Epithelial cell of esophagus (primary cell): ENCODE data around the gene PEF1.
A peak's percentile ranks its signal among the peaks of the same experiment; 100 is the strongest.

Experiments
- DNase-seq: peaks from one replicate; pipeline ENCODE4 v3.0.0; 2010; ENCODE audit warnings: low read depth
- H3K4me3 ChIP-seq: 2 replicates; pipeline ENCODE4 v1.5.1; 2011; ENCODE audit warnings: mild to moderate bottlenecking, low read length, control low read depth
- CTCF ChIP-seq: IDR thresholded peaks from 2 replicates; pipeline ENCODE4 v1.5.1; 2011; ENCODE audit warnings: low read depth, mild to moderate bottlenecking, low read length, control low read depth, inconsistent platforms; ENCODE audit not compliant: insufficient read depth; ENCODE audit errors: missing control alignments

PEF1 gene

DNA sequence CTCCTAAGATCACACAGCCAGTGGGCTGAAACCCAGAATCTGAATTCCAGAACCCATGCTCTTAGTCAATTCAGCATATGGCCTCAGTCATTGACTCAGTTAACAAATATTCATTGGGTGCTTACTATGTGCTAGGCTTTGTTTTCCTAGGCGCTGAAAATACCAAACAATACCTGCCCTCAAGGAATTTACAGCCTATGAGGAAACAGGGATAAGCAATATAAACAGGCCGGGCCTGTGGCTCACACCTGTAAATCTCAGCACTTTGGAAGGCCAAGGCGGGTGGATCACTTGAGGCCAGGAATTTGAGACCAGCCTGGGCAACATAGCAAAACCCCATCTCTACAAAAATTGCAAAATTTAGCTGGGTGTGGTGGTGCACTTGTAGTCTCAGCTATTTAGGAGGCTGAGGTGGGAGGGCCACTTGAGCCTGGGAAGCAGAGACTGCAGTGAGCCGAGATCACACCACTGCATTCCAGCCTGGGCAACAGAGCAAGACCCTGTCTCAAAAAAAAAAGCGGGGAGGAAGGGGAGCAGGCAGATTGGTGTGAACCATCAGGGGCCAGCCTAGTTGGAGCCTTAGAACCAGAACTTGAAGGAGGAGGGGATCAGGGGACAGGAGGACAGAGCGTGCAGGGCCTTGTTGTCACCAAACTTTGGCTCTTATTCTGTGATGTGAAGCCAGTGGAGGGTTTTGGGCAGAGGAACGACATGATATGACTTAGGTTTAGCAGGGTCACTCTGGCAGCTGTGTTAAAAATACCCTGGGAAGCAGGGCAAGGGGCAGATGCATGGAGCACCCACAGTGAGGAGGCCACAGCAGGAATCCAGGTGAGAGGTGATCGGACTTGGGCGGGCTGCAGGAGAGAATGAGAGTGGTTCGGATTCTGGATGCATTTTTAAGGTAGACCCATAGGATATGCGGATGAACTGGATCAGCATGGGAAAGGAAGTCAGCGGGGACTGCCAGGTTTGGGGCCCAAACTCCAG is 62.6 kb downstream of the PEF1 start:
- peak; percentile 94 for DNase-seq
- no peak for TF ChIP-seq CTCF
- H3K4me3 ChIP-seq, result no peak overlapping the region

DNA sequence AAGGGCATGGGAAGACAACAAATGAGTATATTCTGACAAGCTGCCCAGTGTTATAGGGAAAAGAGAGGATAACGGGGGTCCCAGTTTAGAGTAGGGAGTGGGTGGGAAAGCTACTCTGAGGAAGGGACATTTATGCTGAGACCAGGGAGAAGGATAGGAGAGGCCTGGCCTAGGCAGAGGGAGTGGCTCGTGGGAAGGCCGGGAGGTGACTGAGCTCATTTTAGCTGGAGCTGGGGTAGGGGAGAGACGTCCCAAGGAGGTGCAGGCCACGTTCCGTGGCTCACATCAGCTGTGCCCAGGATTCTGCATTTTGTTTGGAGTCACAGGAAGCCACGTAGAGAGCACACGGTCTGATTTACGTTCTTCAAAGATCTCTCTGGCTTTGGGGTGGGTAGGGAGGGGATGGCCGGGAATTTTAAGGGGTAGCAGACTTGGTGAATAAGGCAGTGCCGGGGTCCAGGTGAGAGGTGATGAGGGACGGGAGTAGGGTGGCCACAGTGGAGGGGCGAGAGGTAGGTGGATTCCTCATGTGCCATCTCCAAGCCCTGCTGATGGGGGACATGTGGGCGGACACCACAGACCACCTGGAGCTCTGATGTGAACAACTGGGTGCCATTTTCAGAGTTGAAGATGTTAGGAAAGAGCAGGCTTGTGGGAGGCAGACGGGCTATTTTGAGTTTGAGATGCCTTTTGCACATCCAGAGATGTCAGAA is 63.6 kb downstream of the PEF1 start:
- no peak for DNase-seq
- no peak for TF ChIP-seq CTCF
- no peak overlapping the region for H3K4me3 ChIP-seq

DNA sequence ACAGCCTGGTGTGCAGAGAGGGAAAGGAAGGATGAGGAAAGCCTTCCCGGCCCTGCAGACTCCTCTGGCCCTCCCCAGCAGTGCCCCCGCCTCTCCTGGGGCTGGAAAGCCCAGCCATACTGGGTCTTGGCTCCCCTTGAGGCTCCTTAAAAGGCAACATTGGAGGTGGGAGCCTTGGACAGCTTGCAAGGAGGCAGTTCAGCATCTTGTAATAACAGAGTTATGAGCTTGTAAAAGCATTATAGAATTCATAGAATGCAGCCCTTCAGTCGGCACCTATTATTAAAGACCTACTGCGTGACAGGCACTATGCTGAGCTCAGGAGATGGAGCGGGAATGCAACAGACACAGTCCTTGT is 64.2 kb downstream of the PEF1 start:
- TF ChIP-seq CTCF, result no peak
- DNase-seq, result no peak
- no peak overlapping the region for H3K4me3 ChIP-seq
